ENCODE results near the gene KIN.

- TF ChIP-seq CTCF (IDR thresholded peaks at IDR 0.05) = no peak
- TF ChIP-seq POLR2A (IDR thresholded peaks at IDR 0.05) = no peak
Measured at GRCh38 chr10:7708832-7709231, 79.0 kb downstream of the KIN start.

All from heart left ventricle (tissue), 13 donors.